HG03520 (cell line): ENCODE data around the gene SRCAP.

Source experiments
- ATAC-seq: cut with Tn5 transposase; IDR thresholded peaks from one replicate; pipeline ENCODE4 v1.9.1; 2021; ENCODE audit warnings: mild to moderate bottlenecking, moderate library complexity; ENCODE audit not compliant: unreplicated experiment

SRCAP gene

GRCh38 chr16:30753596-30753995 lies 54.6 kb downstream of the SRCAP start:
- no peak for ATAC-seq

DNA sequence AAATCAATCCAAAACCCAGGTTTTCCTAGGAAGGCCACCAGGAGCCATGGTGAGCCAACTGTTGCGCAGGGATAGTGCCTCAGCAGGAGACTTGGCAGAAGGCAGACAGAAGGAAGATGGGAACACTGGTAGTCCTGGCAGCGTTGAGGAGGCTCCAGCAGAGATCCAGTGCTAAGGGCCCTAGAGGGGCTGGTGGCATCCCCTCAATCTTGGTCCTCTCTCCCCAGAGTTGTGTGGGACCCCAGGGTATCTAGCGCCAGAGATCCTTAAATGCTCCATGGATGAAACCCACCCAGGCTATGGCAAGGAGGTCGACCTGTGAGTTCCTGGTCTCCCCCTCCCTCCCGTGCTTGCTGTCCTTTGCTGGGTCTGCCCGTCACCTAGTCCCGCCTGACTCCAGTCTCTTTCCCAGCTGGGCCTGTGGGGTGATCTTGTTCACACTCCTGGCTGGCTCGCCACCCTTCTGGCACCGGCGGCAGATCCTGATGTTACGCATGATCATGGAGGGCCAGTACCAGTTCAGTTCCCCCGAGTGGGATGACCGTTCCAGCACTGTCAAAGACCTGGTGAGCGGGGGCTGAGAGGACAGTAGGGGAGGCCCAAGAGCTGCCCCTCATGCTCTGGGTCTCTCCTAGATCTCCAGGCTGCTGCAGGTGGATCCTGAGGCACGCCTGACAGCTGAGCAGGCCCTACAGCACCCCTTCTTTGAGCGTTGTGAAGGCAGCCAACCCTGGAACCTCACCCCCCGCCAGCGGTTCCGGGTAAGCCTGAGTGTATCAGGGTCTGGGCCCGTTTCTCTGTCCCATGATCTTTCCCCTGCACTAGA lies 57.2 kb downstream of the SRCAP start:
- no peak for ATAC-seq

- ATAC-seq = no peak
Observed at GRCh38 chr16:30756781-30757100, 57.8 kb downstream of the SRCAP start.

GRCh38 chr16:30757316-30757715 lies 58.3 kb downstream of the SRCAP start:
- ATAC-seq = no peak

DNA sequence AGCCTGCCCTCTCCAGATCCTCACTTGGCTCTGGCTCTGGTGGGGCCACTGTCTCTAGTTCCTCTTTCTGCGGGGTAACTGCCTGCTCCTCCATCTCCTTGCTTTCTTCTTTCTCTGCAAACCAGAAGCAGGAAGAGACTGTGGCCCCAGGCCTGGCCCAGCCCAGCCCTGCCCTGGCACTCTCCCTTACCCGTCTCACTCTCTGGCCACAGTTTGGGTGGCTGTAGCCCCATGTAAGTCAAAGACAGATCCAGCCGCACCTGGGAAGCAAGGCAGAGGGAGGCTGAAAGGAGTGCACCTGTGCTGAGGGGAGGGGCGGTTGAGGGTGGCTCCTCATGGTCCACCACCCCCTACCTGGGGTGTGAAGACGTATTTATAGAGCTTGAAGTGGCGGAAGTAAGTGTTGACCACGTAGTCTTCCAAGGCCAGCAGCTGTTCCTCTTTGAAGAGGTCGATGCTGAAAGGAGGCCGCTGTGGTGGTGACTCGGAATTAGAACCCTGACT lies 60.1 kb downstream of the SRCAP start:
- no peak for ATAC-seq

DNA sequence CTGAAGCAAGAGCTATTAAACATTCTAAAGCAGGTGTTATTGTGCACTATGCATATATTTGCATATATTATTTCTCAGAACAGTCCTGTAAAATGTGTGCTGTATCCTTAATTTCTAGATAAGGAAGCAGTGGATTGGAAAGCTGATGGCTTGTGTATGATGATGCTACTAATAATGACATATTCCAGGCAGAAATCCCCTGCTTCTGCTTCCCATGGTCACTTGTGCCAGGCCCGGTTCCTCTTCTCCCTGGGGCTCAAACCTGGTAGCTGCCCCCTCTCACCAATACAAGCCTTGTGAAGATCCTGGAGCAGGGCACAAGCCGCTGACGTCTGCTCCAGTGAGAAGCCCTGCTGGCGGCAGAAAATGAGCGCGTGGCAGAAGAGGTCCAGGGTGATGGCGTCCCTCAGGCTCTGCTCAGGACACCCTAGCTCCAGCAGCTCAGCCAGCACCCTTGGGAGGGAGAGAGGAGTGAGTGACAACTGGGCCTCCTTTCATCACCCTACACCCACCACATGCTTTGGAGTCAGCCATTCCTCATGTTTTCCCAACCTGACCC lies 61.1 kb downstream of the SRCAP start:
- ATAC-seq = no peak

GRCh38 chr16:30760577-30761426 lies 61.8 kb downstream of the SRCAP start:
- no peak for ATAC-seq

DNA sequence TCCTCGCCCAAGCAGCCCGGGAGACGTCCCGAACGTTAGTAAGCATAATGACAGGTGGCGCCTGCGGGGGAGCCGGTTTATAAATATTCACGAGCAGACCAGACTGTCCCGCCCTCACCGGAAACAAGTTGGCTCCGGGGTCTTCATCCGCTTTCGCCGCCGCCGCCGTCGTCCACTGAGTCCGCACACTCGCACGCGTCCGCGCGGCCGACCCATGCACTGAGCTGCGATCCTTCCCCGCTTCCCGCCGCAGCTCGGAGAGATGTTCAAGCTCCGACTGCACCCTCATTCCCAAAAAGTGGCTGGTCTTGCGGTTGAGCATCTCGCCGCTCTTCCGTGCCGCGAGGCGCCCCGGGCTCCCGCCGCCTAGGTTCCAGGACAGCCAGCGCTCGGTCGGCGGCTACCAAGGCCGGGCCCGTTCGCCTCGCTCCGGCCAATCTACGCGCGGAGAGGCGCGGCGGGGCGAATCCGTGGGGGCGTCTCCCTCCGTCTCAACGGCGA lies 62.5 kb downstream of the SRCAP start:
- no peak for ATAC-seq

- peak; percentile 83 for ATAC-seq
Observed at GRCh38 chr16:30761928-30762902, 63.2 kb downstream of the SRCAP start, which contains the start of the genes CFAP119 and RNF40. Gene CFAP119 (minus strand): TSS chr16:30762062. CDS start chr16:30761748, 314 bp downstream. Gene RNF40 (plus strand): TSS chr16:30762322. CDS start chr16:30762546, 224 bp downstream.

- ATAC-seq = no peak
Observed at GRCh38 chr16:30762991-30763725, 64.2 kb downstream of the SRCAP start.

DNA sequence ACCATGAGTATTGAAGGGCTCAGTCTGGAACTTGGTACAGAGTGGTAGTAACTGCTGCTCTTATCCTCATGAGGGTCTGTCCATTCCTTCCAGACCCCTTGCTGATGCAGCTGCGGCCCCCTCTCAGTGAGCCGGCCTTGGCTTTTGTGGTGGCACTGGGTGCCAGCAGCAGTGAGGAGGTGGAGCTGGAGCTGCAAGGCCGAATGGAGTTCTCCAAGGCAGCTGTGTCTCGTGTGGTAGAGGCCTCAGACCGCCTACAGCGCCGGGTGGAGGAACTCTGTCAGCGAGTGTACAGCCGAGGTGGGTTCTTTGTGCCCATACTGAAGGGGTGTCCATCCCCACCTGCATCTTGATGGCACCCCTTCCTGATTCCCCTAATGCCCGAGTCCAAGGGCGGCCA lies 65.1 kb downstream of the SRCAP start:
- ATAC-seq = no peak

- ATAC-seq = no peak
Observed at GRCh38 chr16:30764816-30765465, 66.0 kb downstream of the SRCAP start.

- ATAC-seq = no peak
Observed at GRCh38 chr16:30766206-30766932, 67.4 kb downstream of the SRCAP start.

DNA sequence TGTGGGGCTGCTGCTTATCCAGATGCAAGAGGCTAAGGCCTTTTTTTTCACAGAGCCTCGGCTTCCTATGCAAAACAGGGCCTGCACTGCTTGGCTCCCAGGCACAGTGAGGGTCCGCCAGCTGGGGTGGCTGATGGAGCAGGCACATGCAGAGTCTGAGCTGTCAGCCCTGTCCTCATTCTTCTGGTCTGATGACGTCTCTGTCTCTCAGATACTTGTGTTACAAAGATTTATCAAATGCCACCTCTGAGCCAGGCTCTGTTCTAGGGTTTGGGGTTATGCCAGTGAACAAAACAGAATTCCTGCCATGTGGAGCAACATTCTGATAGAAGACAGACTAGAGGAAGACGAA lies 67.9 kb downstream of the SRCAP start:
- ATAC-seq = no peak

DNA sequence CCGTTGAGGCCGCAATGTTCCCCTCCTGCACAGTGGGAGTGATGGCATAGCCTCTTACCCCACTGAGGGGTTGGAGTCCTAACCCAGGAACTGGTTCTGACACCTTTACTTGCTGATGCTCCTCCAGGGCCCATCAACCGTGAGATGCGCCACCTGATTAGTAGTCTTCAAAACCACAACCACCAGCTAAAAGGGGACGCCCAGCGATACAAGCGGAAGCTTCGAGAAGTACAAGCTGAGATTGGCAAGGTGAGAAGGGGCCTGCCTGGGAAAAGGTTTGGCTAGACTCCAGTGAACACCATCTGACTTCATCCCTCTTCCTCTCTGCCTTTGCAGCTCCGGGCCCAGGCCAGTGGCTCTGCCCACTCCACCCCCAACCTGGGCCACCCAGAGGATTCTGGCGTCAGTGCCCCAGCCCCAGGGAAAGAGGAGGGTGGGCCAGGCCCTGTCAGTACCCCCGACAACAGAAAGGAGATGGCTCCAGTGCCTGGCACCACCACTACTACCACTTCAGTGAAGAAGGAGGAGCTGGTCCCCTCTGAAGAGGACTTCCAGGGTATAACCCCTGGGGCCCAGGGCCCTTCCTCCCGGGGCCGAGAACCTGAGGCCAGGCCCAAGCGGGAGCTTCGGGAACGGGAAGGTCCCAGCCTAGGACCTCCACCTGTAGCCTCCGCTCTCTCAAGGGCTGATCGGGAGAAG lies 68.9 kb downstream of the SRCAP start:
- ATAC-seq = no peak

- ATAC-seq = no peak
Observed at GRCh38 chr16:30768583-30769181, 69.7 kb downstream of the SRCAP start.

DNA sequence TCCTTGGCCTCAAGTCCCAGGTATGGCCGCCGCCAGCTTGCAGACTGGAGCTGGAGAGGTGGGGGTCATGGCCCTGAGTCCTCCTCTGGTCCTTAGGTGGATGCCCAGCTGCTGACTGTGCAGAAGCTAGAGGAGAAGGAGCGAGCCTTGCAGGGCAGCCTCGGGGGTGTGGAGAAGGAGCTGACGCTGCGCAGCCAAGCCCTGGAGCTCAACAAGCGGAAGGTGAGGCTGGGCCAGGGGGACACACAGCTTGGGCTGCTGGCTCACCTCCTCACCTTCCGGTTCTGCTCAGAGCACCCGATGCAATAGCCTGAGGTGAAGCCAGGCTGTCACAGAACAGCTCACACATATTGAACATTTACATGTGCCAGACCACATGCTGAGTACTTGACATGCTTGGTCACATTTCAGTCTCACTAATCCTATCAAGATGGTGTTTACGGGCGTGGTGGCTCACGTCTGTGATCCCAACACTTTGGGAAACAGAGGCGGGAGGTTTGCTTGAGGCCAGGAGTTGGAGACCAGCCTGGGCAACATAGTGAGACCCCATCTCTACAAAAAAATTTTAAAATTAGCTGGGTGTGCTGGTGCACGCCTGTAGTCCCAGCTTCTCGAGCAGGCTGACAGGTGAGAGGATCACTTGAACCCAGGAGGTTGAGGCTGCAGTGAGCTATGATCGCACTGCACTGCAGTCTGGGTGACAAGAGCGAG lies 70.6 kb downstream of the SRCAP start:
- ATAC-seq = no peak
